CD1c-positive myeloid dendritic cell (primary cell): Measurements from ENCODE around the gene RNF214.

Experiments used
- DNase-seq: peaks from one replicate; pipeline ENCODE4 v3.0.0-alpha.2; 2016; ENCODE audit errors: extremely low spot score

RNF214 gene

DNA sequence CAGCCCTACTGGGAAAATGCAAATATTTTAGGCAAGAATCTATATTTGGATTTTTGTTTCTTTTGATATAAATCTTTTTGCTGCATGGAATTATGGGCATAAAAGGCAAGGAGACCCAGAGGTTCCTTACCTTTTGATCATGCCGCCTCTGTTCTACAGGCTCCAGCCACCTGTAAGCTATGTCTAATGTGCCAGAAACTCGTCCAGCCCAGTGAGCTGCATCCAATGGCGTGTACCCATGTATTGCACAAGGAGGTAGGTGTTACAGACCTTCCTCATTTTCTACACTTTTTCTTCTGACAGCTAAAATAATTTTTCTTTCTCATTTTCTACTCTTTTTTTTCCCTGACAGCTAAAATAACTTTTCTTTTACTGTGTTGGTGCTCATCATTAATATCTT lies 50.5 kb downstream of the RNF214 start:
- DNase-seq: no peak

GRCh38 chr11:117284053-117284452 lies 51.6 kb downstream of the RNF214 start:
- DNase-seq: no peak

- DNase-seq: no peak
Measured at GRCh38 chr11:117286588-117286987, 54.1 kb downstream of the RNF214 start.

DNA sequence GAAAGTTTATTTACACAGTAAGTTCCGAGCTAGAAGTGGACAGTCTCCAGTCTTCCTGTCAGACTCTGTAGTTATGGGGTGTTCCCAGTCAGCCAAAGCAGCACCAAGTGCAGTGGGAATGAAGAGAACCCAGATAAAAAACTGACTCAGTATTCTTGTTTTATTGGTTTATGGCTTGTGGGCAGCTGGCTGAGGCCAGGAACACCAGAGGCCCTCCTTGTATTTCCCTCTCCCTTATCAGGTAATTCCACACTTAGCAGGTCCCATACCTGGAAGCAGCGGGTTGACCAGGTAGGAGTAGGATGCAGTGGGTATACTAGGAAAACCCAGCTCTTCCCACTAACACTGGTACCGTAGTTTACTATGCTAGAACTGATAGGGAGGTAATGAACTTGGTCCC lies 55.2 kb downstream of the RNF214 start:
- DNase-seq: no peak

DNA sequence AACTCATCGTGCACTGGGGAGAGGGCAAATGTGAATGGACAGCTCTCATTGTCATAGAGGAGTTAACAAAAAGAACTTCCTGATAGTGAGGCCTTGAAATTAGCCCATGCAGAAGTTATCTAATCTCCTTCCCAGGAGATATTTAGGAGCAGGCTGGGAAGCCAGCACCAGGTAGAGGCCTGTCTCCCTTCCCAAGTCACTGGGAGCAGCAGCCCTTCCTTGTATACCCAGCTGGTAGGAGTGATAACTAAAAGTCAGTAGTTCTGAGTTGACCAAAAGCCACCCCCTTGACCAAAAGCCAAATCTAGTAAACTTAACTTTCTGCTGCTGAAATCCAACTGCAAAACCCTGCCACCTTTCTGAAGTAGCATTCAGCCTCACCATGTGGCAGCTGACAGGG lies 57.3 kb downstream of the RNF214 start:
- DNase-seq: no peak

DNA sequence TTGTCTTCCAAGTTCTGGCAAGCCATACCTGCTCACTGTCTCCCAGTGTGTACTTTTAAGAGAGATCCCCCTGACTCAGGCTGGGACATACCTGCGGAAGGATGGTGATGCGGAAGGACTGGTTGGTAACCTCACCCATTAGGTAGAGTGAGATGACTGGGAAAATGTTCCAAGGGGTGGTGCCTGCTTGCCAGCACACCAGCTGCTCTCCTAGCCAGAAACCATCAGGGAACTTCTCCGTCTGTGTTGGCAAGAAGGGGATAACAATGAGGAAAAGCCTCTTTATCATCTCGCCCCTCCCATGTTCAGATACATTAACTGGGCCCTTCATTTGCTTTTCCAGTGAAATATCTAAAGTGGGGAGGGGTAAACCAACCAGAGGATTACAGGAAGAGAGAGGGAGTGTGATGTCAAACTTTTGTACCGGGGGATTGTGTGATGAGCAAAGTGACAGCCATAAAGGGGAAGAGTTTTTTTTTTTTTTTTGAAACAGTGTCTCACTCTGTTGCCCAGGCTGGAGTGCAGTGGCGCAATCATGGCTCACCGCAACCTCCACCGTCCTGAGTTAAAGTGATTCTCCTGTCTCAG lies 58.4 kb downstream of the RNF214 start, which contains the start of gene BACE1-AS:
BACE1-AS (plus strand) TSS at position 538 of the 588 bp plus-strand sequence.
- no peak for DNase-seq

DNA sequence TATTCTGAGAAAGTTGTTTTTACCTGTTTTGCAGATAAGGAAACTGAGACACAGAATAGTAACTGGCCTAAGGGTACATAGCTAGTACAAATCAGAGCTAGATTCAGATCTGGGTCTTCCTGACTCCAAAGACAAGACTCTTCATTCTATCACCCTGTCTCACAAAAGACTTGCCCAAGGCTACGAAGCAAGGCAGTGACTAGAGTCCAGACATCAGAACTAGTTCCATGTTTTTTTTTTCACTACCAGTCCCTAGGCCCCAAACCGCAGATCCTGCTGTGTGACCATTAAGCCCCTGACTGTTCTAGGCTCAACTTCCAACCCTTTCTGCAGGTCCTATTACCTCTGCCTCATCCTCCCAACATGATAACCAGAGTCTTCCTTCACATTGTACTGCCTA lies 60.1 kb downstream of the RNF214 start:
- no peak for DNase-seq

GRCh38 chr11:117295438-117296137 lies 63.1 kb downstream of the RNF214 start:
- no peak for DNase-seq

GRCh38 chr11:117296881-117297280 lies 64.4 kb downstream of the RNF214 start:
- no peak for DNase-seq

- no peak for DNase-seq
Measured at GRCh38 chr11:117298195-117298594, 65.7 kb downstream of the RNF214 start.

- no peak for DNase-seq
Measured at GRCh38 chr11:117299351-117300282, 67.1 kb downstream of the RNF214 start.

GRCh38 chr11:117300283-117300663 lies 67.8 kb downstream of the RNF214 start:
- DNase-seq: no peak

DNA sequence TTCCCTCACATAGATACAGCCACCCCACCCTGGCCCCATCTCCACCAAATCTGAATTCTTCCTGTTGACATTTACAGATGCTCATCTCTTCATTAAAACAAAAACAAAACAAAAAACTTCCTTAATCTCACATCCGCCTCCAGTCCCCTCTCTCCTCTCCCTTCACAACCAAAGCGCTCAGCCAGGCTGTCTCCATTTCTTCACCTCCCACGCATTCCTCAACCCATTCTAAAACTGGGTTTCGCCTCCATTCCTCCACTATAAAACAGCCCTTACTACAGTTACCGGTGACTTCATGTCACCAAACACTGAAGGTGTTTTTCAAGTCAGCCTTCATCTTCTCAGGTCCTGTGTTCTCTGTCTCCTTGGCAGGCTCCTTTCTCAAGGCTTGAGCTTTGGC lies 68.3 kb downstream of the RNF214 start:
- DNase-seq: no peak

GRCh38 chr11:117302228-117302627 lies 69.8 kb downstream of the RNF214 start:
- DNase-seq: no peak

GRCh38 chr11:117303101-117303500 lies 70.6 kb downstream of the RNF214 start:
- DNase-seq: no peak

- no peak for DNase-seq
Measured at GRCh38 chr11:117303646-117304315, 71.3 kb downstream of the RNF214 start.

GRCh38 chr11:117305145-117305544 lies 72.7 kb downstream of the RNF214 start:
- no peak for DNase-seq

- DNase-seq: no peak
Measured at GRCh38 chr11:117309310-117309709, 76.8 kb downstream of the RNF214 start.

GRCh38 chr11:117313091-117313490 lies 80.6 kb downstream of the RNF214 start:
- DNase-seq: peak; percentile 72

GRCh38 chr11:117313828-117314768 lies 81.6 kb downstream of the RNF214 start:
- DNase-seq: peak; percentile 17

GRCh38 chr11:117314840-117315239 lies 82.4 kb downstream of the RNF214 start:
- DNase-seq: no peak
